Endothelial cell of hepatic sinusoid (primary cell): Measurements from ENCODE around the gene RRP1.

ENCODE experiments used
- in situ Hi-C: cut with HindIII; loops from 2 replicates; pipeline ENCODE4 v1.10.0; 2017; ENCODE audit warnings: low sequenced_read_pairs

The RRP1 gene, protein sequence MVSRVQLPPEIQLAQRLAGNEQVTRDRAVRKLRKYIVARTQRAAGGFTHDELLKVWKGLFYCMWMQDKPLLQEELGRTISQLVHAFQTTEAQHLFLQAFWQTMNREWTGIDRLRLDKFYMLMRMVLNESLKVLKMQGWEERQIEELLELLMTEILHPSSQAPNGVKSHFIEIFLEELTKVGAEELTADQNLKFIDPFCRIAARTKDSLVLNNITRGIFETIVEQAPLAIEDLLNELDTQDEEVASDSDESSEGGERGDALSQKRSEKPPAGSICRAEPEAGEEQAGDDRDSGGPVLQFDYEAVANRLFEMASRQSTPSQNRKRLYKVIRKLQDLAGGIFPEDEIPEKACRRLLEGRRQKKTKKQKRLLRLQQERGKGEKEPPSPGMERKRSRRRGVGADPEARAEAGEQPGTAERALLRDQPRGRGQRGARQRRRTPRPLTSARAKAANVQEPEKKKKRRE

DNA sequence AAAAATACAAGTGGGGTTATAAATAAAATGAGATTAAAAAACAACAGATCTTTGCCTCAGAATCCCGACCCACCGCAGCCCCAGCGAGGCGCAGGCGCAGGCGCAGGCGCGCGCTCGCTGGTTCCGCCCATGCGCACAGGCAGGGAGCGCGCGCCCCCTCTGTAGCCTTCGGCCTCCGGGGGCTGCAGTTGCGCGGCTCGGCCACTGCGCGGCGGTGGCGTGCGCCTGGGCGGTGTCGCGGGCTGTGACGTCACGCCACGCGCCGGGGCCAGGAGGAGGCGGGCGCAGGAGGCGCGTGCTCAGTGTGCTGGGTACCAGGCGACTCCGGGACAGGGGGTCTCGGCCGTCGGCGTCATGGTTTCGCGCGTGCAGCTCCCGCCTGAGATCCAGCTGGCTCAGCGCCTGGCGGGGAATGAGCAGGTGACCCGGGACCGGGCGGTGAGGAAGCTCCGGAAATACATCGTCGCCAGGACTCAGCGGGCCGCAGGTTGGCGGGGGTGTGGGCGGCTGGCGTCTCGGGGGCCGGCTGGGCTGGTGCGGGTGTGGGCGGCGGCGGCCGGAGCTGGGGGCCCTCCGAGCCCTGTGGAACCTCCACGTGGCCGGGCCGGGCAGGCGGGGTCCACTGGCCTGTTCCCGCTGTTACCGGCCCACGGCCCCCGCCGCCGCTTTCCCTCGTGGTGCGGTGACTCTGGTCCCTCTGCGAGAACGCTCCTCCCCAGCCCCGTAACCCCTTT, at the start of gene RRP1:
Gene RRP1, plus strand, starts transcription at position 302 of the 734 bp plus-strand sequence. Its CDS starts 53 bp downstream, at position 355.
- in situ Hi-C loops: no loop called here

- in situ Hi-C loops: loop anchor here (5.0 kb wide), 1 partner anchor 32 kb away; no protein-coding TSS in a partner anchor
Measured at GRCh38 chr21:43739621-43740435, 49.5 kb upstream of the RRP1 start.

DNA sequence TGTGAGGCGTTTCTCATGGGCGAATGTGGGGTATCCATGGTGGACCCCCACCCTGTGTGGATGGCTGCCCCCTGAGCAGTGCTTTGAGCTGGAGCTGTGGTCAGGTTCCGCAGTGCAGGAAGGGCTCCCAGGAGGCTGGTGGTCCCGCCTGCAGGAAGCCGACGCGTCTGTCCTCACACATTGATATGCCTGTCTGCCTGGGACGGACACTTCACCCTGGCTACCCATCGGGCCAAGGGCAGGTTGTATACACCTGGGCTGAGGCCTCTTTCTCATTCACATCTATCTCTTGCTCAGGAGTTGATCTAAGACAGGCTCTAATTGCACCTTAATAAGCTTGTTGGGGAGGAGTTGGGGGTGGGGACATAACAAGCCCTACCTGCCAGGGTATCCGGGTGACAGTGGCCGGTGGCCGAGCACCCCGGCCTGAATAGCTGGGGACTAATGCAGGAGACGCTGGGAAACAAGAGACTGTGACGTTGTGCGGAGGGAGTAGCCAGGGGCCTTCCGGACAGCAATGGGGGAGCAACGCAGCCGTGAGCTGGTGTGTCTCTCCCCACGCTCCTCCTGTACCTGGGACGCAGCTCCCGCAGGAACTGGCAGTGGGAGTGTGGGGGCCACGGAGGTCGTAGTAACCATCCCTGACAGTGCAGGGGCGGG, 48.8 kb upstream of the RRP1 start:
- in situ Hi-C loops: no loop called here

- in situ Hi-C loops: no loop called here
Measured at GRCh38 chr21:43741423-43742096, 47.8 kb upstream of the RRP1 start.

DNA sequence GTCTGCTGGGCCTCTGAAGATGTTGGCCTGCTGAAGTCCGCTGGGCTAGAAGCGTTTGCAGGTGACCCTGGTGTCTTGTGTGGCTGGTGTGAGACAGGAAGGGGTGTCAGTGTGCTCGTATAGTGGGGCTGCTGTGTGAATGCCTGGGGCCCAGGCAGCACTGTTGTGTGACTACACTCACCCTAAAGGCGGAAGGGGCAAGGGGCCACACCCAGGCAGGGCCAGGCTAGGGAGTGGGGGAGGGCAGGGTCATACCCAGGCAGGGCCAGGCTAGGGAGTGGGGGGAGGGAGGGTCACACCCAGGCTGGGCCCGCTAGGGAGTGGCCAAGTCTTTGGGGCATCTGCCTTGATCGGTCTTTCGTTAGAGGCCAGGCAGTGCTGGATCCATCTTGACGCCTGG, 45.4 kb upstream of the RRP1 start:
- in situ Hi-C loops: no loop called here

DNA sequence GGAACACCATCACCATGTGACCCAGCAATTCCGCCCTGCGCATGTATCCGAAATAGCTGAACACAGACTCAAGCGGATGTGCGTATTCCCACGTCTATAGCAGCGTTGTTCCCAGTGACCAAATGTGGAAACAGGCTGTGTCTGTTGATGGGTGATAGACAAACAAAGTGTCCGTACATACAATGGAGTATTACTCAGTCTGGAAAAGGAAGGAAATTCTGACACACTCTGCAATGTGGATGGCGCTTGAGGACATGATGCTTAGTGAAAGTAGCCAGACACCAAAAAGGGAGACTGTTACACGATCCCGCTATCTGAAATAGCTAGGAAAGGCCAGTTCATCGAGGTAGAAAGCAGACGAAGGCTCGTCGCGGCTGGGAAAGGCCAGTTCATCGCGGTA, 44.7 kb upstream of the RRP1 start:
- in situ Hi-C loops: no loop called here

DNA sequence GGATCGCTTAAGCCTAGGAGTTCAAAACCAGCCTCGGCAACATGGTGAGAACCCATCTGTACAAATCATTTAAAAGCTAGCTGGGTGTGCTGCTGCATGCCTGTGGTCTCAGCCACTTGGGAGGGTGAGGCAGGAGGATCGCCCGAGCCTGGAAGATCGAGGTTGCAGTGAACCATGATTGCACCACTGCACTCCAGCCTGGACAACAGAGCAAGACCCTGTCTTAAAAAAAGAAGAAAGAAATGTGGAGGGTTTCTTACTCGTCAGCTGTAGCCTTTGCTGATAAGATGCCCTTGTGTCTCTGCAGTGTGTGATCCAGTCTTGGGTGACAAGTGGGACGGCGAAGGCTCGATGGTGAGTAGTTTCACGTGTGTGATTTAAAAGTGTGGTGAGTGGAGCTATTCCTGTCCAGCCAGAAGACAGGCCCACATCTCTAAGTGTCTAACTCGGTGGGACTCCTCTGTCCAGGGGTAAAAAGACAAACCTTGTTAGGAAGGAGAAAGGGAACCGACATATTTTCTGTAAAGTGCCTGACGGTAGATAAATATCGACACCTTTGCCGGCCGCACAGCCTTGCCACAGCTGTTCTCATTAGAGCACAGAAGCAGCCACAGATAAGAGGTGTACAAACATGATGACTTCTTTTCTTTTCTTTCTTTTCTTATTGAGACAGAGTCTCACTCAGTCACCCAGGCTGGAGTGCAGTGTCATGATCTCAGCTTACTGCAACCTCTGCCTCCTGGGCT, 43.4 kb upstream of the RRP1 start:
- in situ Hi-C loops: no loop called here

DNA sequence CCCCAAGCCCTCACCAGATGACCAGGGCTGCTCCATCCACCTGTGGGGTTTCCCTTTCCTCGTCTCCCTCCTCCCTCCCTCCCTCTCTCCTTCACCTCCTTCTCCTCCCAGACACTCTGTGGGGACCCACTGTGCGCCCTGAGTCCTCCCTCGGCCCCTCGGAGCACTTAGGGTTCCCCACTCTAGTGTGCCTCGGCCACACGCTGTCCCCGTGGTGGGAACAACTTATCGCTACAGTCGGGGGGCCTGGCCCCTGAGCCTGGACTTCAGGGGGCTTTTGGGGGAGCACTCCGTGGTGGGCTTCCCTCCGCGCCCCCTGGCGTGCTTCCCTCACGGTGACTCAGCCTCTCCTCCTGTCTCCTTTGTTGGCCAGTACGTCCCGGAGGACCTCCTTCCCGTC, 40.8 kb upstream of the RRP1 start:
- in situ Hi-C loops: no loop called here

DNA sequence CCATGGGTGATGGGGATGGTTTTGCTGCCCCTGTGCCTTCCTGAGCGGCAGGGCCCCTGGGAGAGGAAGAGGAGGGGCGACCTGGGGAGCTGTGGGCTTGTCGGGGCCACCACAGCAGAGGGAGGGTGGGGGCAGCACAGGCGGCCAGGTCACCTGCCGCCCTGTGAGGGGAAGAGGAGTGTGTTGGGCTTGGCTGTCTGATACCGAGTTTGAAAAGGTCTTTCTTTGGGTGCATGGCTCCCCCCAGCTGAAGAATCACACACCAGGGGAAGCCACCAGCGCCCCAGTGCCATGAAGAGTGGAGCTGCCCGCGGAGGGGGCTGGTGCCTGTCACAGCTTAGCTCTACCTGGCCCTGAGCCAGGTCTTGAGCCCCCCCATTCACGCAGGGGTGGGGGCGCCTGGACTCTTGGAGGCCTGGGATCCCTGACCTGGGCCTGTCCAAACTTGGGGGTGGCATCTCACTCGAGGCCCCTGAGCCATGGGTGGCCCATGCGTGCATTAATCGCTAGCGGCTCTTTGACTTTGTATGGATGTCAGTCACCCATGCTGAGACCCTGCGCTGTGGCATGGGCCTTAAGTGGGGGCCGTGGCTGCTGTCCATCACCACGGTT, 39.6 kb upstream of the RRP1 start:
- in situ Hi-C loops: no loop called here

GRCh38 chr21:43750339-43751033, 38.9 kb upstream of the RRP1 start:
- in situ Hi-C loops: no loop called here

- in situ Hi-C loops: no loop called here
Measured at GRCh38 chr21:43751955-43752591, 37.3 kb upstream of the RRP1 start.

- in situ Hi-C loops: no loop called here
Measured at GRCh38 chr21:43752758-43753438, 36.5 kb upstream of the RRP1 start.

DNA sequence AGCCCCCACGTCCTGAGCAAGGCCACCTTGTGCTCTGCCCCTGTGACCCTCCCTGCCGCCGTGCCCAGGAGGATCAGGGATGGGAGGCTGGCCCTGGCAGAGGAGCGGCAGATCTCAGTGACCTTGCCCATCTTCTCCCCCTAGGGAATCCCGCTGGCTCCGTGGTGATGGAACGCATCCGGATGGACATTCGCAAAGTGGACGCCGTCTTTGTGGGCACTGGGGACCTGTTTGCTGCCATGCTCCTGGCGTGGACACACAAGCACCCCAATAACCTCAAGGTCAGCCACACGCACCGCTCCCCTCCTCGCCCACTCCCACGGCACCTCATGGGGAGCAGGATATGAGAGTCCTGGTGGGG, 36.0 kb upstream of the RRP1 start:
- in situ Hi-C loops: no loop called here

GRCh38 chr21:43754948-43755781, 34.2 kb upstream of the RRP1 start:
- in situ Hi-C loops: no loop called here

- in situ Hi-C loops: no loop called here
Measured at GRCh38 chr21:43755820-43756594, 33.4 kb upstream of the RRP1 start.

DNA sequence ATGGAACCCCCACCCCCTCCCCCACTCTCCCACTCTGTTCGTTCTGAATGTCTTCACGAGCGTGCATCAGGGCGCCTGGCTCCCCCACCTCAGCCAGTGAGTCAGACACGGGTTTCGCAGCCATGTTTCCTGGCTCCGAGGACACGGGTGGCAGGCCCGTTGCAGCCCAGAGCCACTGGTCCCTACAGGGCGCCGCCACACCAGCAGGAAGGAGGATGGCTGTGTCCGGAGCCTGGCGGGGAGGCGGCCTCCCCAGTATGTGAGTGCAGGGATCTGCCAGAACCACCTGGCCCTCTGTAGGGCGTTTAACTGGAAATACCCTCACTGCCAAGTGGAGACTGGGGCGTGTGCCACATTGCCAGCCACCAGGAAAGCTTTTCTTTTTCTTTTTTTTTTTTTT, 31.8 kb upstream of the RRP1 start:
- in situ Hi-C loops: no loop called here
